ENCODE measurements around the gene CXCL17.
"Not testable (repeated sequence)": the region's sequence is repeated elsewhere in the genome, so short reads cannot be mapped to it uniquely, and the experiment has no call there.

CXCL17 gene

DNA sequence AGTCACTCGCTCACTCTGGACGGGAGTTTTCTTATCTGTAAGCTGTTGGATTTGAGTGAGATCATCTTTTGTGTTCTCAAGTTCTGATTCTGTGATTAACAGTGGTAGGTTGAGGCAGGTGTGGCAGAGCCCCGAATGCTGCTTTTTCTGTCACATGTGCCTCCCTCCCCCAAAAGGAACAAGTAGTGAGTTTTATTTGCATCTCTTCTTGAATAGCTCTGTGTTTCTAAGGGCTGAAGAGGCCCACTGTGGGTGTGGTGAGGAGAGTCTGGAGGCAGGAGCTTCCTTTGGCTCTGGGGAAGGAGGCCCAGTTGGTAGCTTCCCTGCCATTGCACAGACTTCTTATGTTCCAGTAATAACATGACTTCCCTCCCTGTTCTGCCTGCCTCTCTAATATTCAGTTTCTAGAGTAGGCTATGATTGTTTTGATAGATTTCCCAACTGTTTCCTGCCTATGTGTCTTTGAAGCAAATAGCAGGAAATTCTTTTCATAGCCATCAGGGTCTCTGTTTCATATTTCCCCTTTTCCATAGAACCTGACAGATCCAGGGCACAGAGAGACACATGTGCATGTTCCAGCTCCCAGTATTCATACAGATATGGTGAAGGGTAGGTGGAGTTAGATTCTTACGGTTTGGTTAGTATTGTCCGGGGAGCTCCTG lies 23.9 kb upstream of the CXCL17 start:
- DNase-seq (ENCODE audit: insufficient read length, low spot score) (no peak), FAIRE-seq (no peak)

DNA sequence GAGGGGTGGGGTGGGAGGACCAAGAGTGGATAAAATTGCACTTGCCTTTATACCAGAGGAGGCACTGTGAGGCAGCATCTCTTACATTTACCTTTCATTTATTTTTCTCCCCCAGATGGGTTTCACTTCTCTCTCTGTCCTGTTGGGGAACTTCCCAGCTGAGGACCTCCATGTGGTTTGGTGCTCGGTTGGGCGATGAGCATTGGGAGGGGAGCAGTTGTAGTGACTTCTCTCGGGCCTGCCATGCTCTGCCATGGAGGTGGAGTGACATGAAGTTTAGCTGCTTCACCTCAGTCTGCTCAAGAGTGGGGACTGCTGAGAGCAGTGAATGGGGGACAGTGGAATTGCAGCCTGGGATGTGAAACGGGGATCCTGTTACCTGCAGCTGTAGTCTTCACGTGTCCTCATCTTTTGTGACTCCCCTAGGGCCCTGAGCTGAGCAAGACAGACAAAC lies 23.1 kb upstream of the CXCL17 start:
- no peak for FAIRE-seq
- no peak for DNase-seq (ENCODE audit: insufficient read length, low spot score)

DNA sequence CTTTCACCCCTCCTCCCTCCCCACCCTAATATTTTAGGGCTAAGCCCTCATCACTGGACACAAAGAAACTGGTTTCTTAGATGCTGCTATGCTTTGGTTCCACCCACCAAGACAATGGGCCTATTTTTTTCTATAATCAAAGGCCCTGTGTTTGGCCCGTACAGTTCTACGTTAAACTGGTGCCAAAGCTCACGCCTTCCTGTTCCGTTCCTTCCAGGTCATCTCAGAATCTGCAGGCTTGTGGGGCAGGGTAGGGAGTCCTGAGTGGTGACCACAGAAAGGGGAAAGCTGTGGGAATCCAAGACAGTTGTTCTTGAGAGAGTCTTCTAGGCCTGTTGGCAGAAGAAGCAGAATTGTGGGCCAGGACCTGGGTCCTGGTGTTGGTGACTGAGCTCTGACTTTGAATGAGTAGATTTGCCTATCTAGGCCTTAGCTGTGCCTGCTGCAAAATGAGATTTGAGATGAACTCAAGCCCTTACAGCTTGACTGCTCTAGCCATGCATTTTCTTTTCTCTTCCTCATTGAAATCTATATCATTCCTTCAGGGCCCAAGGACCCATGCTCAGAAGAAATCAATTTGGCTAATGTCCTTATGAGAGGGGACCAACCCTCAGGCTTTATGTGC lies 19.1 kb upstream of the CXCL17 start:
- FAIRE-seq: no peak

DNA sequence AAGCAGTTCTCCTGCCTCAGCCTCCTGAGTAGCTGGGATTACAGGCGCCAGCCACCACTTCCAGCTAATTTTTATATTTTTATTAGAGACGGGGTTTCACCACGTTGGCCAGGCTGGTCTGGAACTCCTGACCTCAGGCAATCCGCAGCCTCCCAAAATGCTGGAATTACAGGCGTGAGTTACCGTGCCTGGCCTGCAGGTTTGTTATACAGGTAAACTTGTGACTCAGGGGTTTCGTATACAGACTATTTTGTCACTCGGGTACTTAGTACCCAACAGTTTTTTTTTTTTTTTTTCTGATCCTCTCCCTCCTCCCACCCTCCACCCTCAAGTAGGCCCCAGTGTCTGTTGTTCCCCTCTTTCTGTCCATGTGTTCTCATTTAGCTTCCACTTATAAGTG lies 18.5 kb upstream of the CXCL17 start:
- FAIRE-seq; DNase-seq (ENCODE audit: insufficient read length, low spot score): not testable (repeated sequence)

More for the DNA sequence above, 19.1 kb upstream of the CXCL17 start:
- no peak for DNase-seq (ENCODE audit: insufficient read length, low spot score)

DNA sequence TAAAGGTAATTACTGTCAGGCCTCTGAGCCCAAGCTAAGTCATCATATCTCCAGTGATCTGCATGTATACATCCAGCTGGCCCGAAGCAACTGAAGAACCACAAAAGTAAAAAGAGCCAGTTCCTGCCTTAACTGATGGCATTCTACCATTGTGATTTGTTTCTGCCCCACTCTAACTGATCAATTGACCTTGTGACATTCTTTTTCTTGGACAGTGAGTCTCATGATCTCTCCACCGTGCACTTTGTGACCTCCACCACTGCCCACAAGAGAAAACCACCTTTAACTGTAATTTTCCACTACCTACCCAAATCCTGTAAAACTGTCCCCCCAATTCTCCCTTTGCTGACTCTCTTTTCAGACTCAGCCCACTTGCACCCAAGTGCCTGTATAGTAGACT lies 17.2 kb upstream of the CXCL17 start:
- FAIRE-seq: no peak
- DNase-seq (ENCODE audit: insufficient read length, low spot score): no peak

DNA sequence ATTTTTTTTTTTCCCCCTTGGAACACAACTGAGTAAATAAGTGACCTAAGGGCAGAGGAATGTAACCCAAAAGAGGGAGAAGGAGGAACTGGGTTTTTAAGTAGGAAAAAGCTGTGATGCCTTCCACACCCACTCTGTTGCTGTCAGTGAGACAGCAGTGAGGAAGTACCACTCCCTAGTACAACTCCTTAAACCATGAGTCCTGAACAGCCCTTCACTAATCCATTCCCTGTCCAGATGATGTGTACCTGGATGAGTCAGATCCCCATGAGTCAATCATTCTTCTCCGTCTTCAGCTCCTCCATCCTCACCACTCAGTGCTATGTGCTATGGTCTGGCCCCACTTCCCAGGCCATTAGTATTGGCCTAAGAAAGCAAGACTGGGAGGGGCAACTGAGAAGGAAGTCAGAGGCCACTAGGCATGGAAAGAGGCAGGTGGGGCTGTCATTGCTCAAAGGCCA lies 12.9 kb upstream of the CXCL17 start:
- DNase-seq (ENCODE audit: insufficient read length, low spot score) (no peak), FAIRE-seq (peak; percentile 20)

DNA sequence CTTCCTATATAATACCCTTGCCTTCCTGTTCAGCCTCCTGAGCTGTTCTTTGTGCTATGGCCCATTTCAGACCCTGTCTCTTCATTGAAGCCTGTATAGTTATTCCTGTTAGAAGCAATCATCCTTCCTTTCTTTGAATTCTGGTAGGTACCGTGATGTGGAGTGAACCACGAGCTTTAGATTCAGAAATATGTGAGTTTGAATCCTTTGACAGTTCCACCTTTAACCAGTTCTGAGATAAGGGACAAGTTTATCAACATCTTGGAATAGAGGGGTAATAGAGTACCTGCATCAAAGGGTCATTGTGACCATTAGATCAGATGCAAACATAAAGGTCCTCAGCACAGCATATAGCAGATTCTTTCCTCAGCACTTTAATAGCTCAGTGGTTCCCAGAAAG lies 12.3 kb upstream of the CXCL17 start:
- DNase-seq (ENCODE audit: insufficient read length, low spot score) (no peak), FAIRE-seq (no peak)

DNA sequence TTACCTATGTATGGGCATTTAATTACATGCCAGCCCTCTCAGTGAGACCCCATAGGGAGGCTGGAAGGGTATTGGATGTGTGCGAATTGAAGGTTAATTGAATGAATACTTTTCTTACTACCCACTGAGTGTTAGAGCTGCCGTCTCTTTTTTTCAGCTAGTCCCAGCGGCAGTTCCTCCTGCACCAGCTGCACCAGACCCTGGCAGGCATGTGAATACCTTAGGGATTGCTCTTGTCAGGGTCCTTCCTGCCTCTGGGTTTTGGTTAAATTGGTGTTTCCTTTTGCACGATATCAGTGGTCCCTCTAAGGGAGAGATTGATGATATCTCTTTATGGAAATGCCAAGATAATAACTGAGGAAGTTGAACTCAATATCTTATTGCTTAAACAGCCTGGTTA lies 9.8 kb upstream of the CXCL17 start:
- FAIRE-seq (no peak), DNase-seq (ENCODE audit: insufficient read length, low spot score) (no peak)

DNA sequence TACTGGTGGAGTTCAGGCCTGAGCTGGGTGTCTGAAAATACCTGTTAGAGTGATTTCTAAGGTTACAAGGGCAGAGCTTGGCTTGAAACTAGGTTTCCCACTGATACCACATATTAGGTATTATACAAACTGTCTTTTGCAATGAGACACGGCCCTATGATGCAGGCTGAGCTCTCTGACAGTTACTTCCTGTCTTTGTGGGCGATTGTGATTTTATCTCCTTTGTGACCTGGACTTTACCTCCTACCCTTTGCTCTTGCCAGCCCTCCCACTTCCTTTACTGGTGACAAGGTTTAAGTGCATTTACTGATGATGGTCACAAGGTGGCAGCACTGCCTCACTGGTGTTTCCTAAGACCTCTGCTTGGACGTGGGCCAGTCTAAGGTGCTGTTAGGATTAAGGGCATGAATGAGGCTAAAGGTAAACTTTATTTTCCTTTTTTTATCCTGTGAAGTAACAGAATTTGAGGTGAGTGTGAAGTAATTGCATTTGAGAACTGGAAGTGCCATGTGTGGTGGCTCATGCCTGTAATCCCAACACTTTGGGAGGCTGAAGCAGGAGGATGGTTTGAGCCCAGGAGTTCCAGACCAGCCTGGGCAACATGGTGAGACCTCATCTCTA lies 7.7 kb upstream of the CXCL17 start:
- DNase-seq (ENCODE audit: insufficient read length, low spot score): peak; percentile 84
- FAIRE-seq: peak; percentile 82

DNA sequence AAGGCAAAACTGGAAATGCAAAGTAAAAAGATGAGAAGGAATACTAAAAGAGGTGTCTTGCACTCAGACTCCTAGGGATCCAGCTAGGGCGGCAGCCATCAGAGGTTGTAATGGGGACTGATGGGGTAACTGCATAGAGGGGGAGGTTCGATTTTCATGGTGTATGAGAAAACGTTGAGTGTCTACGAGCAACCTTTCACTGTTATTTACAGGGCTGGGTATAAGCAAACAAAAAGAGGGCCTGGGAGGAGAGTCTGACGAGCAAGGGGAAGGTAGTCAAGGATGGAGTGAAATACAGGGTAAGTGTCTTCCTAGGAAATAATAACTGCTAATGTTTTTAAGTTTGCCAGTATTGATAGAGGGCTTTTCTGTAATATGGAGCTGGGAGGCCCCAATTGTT lies 5.6 kb upstream of the CXCL17 start:
- DNase-seq (ENCODE audit: insufficient read length, low spot score); FAIRE-seq: not testable (repeated sequence)

DNA sequence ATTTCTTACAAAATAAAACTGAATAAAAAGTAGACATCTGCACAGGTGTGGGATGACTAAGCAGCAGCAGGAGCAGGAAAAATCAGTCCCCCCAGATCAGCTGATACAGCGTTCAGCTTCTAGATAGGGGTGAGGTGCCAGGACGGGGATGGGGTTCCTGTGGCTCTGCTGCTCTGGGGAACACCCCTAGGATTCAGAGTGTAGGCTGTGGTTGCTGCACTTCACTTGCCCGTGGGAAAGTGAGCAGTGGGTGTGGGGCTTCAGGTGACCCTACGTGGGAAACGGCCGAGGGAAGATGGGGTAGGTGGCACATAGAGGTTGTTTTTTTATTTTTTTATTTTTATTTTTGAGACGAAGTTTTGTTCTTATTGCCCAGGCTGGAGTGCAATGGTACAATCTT lies 3.2 kb upstream of the CXCL17 start:
- no peak for DNase-seq (ENCODE audit: insufficient read length, low spot score)
- no peak for FAIRE-seq

DNA sequence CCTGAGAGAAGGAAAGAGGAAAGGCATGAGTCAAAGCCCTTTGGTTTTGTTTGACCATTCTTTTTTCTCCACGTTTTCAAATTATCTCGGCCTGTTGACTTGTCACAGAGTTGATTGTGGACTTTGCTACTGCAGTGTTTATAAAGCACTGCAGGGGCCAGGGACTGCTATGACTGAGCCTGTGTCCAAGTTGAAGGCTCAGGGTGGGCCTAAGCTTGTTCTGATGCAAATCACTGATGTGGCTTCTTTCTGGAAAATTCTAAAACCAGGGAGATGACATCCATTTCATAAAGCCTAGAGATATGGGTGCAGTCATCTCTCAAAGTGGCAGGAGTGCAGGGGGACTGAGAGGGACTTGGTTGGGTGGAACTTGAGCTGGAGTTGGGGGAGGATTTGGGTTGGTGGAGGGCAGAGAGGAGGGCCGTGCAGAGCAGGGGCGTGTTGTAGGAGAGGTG lies 1.2 kb upstream of the CXCL17 start:
- FAIRE-seq (no peak), DNase-seq (ENCODE audit: insufficient read length, low spot score) (no peak)

DNA sequence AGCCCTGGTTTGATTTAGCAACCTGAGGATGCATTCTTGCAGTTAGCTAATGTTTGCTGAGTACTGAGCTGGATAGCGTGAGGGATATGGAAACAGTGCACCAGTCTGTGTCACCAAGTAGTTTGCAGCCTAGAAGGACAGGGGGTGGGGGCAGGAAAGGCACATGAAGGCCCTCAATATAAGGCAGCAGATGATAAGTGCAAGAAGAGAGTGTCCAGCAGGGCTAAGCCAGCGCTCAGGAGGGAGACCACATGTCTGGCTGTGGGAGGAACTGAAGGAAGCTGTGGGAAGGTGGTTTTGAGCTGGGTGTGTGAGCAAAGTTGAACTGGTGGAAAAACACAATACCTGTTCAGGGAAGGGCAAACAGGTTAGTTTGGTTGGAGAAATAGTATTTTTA lies 1.7 kb downstream of the CXCL17 start:
- DNase-seq (ENCODE audit: insufficient read length, low spot score) (no peak), FAIRE-seq (no peak)

DNA sequence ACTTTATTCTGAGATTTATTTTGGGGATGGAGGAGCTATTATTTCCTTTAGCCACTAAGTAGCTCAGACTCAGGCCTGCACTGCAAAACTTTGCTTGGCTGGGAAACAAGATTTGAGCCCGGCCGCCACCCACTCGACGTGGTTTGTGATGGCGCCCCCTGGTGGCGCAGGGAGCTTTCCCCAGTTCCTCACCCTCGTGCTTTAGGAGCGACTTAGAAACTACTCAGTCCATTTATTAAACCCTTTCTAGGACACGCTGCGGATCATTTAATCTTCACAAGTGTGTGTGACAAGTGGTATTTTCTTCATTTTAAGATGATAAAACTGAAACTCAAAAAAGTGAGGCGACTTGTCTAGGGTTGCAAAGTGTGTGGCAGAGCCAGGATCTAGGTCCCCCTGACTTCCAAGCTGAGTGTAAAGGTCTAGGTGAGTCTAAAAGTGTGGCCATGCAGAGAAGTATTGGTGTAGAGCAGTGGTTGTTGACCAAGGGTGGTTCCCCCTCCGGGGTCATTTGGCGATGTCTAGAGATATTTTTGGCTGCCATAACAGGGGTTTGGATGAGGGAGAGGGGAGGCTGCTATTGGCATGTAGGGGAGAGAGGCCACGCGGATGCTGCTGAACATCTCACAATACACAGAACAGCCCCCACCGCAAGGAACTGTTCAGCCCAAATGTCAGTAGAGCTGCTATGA lies 2.2 kb downstream of the CXCL17 start:
- DNase-seq (ENCODE audit: insufficient read length, low spot score) (peak; percentile 67), FAIRE-seq (no peak)

DNA sequence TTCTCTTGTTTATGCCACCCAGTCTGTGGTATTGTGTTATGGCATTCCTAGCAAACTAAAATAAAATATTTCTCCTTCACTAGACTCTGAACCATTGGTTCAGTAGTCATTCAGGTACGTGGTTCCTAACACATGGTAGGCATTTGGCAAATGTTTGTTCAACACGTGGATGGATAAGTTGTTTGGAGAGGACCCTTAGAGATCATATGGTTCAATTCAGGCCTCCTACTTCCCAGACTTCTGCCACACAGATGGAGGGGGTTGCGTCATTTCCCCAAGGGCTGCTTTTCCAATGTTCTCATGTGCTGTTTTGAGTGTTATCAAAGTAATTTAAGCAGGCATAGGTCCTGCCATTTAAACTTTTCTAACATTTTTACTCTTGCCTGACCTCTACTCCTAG lies 6.7 kb downstream of the CXCL17 start:
- no peak for DNase-seq (ENCODE audit: insufficient read length, low spot score)
- FAIRE-seq: no peak

DNA sequence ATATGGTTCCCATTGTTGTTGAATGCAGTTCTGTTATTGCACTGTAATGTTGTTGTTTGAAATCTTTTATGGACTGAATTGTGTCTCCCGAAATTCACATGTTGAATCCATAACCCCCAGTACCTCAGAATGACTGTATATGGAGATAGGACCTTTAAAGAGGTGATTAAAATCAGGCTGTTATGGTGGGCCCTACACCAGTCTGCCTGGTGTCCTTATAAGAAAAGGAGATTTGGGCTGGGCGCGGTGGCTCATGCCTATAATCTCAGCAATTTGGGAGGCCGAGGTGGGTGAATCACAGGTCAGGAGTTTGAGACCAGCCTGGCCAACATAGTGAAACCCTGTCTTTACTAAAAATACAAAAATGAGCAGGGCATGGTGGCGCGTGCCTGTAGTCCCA lies 7.4 kb downstream of the CXCL17 start:
- FAIRE-seq: no peak
- DNase-seq (ENCODE audit: insufficient read length, low spot score): no peak

DNA sequence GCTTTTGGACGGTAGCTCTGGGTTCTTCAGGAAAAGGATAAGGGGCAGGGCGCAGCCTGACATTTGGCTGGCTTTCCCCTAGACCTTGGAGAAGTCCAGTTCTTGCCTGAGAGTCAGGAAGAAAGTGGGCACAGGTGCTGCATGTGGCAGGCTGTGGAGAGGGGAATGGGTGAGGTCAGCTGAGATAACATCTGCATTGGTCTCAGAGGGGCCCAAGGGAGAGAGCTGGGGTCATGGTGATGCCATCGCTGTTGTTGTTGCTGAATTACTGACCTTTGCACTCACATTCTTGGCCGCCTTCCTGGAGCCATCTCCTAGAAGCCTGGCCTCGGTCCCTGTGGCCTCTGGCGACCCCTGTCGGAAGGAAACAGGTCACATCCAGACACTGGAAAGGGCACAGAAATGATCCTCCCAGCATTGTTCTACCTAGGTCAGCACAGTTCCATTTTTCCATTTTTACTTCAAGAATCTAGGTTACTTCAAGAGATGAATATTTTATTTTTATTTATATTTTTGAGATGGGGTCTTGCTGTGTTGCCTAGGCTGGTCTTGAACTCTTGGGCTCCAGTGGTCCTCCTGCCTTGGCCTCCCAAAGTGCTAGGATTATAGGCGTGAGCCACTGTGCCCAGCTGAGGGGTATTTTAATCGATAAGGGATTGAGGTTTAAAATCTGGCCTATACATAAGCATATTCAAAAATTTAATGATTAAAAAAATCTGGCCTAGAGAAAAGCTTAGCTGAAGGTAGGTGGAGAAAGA lies 9.1 kb downstream of the CXCL17 start:
- DNase-seq (ENCODE audit: insufficient read length, low spot score) (peak; percentile 70), FAIRE-seq (peak; percentile 62)

DNA sequence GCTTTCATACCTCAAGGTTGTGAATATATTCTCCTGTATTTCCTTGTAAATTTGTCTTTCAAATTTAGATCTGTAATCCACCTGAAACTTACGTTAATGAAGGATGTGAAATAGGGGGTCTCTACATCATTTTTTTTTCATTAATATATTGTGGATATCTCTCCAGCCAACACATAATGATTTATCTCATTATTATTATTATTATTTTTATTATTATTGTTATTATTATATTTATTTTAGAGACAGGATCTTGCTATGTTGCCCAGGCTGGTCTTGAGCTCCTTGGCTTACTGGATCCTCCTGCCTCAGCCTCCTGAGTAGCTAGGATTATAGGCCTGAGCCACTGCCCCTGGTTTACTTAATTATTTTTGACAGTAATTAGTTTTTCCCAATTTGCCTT lies 11.3 kb downstream of the CXCL17 start:
- FAIRE-seq (no peak), DNase-seq (ENCODE audit: insufficient read length, low spot score) (no peak)

DNA sequence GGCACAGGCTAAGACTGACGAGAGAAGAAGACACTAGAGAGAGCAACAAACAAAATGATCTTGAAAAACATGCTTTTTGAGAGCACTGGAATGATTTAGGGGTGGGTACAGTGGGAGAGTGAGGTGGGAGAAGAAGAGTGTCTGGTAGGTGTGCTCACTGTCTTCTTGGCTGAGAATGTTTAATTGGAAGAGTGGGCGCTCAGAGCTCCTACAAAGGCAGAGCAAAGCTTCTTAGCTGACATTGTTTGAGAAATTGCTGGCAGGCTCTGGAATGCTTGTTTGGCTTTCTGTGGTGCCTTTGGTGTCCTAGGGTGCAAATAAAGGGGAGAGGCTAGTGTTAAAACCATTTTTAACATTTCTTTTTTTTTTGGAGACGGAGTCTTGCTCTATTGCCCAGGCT lies 14.1 kb downstream of the CXCL17 start:
- FAIRE-seq (no peak), DNase-seq (ENCODE audit: insufficient read length, low spot score) (no peak)

DNA sequence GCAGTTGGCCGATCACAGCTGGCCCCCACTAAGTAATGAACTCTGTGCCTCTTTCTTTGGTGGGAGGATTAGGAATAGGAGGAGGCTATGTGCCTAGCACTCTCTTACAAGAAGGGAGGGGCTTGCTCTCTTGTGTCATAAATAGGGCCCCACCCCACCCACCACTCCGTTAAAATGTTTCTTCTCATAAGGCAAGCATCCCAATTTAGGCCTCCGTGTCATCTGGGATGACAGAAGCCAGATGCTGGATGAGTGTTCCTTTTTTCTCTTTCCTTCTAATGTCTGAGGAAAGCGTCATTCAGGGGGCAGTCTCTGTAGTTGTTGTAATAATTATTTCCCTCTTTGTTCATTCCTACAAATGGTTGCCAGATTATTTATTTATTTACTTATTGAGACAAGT lies 15.4 kb downstream of the CXCL17 start, which contains the start of gene LIPE:
Gene LIPE, minus strand, starts transcription at position 76 of the 400 bp plus-strand sequence. CDS start 239 bp downstream, outside the sequence.
- FAIRE-seq (no peak), DNase-seq (ENCODE audit: insufficient read length, low spot score) (no peak)

All from HTR-8/SVneo (cell line).